Measurements from ENCODE around the gene ZNF780B. TPM values are rescaled to one million over a fixed set of nuclear protein-coding genes. Genes with fewer than 3 reads are reported as not detected.

The ZNF780B gene
- polyA plus RNA-seq, 6 donors from 2014 or later: 2.5 to 18.4 (median 13.8) TPM

DNA sequence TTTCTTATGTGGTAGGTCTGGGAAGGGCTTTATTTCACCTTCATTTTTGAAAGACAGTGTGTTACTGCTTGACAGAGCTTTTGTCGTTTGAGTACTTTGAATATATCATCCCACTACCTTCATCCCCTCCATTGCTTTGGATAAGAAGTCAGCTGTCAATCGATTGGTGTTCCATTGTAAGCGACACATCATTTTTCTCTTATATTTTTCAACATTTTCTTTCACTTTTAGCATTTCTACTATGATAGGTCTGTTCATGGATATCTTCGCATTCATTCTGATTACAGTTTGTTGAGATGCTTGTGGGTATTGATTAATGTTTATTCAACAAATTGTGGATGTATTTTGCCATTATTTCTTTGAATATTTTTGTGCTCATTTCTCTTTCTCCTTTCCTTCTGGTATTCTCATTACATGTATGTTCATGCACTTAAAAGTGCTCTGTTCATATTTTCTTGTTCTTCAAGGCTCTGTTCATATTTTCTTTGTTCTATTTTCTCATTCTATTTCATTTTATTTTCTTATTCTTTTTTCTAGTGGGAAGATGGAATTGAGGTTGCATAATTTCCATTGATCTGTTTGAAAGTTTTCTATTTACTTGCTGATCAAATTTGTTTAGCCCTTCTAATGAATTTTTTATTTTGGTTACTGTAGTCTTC, 30.0 kb downstream of the ZNF780B start:
- H3K27me3 Mint-ChIP-seq: no peaks in the 10 kb centered on the region
- H3K36me3 Mint-ChIP-seq: peaks cover 14 to 48% of the 10 kb centered on the region in 2 donors
- ATAC-seq (ENCODE audit: low read depth in 2 of 2): no peak
- H3K9me3 Mint-ChIP-seq: peaks cover 22 to 87% (median 66%) of the 10 kb centered on the region in 7 donors
- H3K27ac Mint-ChIP-seq: peak overlapping the region in 1 of 6 donors; percentile 67
- no peaks in the 10 kb centered on the region for H3K4me1 Mint-ChIP-seq
- H3K4me3 Mint-ChIP-seq: no peak overlapping the region
- no peak for DNase-seq

DNA sequence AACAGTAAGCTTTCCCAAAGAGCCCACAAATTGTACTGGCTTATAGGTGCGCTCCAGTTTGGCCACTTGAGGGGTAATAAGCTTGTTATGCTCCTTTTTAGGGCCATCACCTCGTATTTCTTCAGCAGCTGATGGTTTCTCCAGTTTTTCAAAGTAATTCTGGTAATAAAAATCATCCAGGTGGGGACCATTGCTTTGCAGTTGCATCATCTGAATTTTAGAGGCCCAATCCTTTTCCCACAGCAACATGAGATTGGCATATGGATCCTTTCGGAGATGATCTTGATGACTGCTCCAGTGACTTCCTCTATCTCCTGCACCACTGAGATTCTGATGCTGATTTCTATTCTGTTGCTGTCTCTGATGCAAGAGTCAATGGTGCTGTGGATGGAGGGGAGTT, 32.1 kb downstream of the ZNF780B start:
- Mint-ChIP-seq H3K9me3 (peaks cover 18 to 89% (median 56%) of the 10 kb centered on the region in 7 donors), H3K4me3 (no peak overlapping the region), H3K27me3 (no peaks in the 10 kb centered on the region), H3K36me3 (peaks cover 9 to 52% of the 10 kb centered on the region in 2 donors), H3K4me1 (no peaks in the 10 kb centered on the region), H3K27ac (no peak overlapping the region)
- DNase-seq (no peak), ATAC-seq (ENCODE audit: low read depth in 2 of 2) (no peak)

DNA sequence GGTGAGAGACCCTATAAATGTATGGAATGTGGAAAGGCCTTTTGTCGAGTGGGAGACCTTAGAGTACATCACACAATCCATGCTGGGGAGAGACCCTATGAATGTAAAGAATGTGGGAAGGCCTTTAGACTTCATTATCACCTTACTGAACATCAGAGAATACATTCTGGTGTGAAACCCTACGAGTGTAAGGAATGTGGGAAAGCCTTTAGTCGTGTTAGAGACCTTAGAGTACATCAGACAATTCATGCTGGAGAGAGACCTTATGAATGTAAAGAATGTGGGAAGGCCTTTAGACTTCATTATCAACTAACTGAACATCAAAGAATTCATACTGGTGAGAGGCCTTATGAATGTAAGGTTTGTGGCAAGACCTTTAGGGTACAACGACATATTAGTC, 42.0 kb downstream of the ZNF780B start:
- Mint-ChIP-seq H3K27ac (no peak overlapping the region), H3K9me3 (peaks cover 9 to 73% (median 54%) of the 10 kb centered on the region in 7 donors), H3K36me3 (peaks cover 54 to 55% of the 10 kb centered on the region in 2 donors), H3K4me3 (no peak overlapping the region), H3K4me1 (no peaks in the 10 kb centered on the region), H3K27me3 (no peaks in the 10 kb centered on the region)
- ATAC-seq (ENCODE audit: low read depth in 2 of 2): no peak
- no peak for DNase-seq

DNA sequence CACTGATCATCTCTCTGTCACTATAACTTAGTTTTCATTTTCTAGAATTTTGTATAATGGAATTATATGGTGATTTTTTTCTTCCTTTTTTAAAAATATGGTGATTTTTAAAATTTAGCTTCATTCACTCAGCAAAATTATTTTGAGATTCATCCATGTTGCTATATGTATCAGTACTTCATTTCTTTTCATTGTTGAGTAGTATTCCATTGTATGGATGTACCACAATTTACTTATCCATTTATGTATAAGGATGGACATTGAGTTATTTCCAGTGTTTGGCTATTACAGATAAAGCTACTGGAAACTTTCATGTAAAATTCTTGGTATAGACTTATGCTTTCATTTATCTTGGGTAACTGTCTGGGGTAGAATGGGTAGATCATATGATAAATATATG, 46.4 kb downstream of the ZNF780B start:
- H3K27ac Mint-ChIP-seq: no peak overlapping the region
- H3K27me3 Mint-ChIP-seq: no peaks in the 10 kb centered on the region
- no peak overlapping the region for H3K4me3 Mint-ChIP-seq
- H3K9me3 Mint-ChIP-seq: peaks cover 9 to 47% (median 32%) of the 10 kb centered on the region in 7 donors
- DNase-seq (no peak), ATAC-seq (ENCODE audit: low read depth in 2 of 2) (no peak)
- no peaks in the 10 kb centered on the region for H3K4me1 Mint-ChIP-seq
- H3K36me3 Mint-ChIP-seq: peaks cover 66 to 70% of the 10 kb centered on the region in 2 donors

DNA sequence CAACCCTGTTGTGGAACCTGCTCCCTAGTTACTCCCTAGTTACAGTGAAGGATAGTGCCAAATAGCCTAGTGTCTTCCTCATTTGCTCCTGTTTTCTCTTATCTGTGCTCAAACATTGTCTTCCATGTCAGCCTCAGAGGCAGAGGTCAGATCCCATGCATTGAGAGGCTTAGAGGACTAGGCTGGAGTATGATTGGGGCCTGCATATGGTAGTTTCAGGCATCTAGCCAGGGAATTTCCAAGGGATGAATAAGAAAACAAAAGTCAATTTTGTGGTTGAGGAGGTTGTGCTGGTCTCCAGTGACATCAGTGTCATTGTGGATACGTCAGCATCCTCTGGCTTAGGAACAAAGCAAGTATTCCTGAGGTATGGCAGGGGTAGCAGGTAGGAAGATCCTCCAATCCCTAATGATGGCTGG, 49.7 kb downstream of the ZNF780B start:
- Mint-ChIP-seq H3K4me1 (no peaks in the 10 kb centered on the region), H3K9me3 (peaks cover 4 to 14% (median 6%) of the 10 kb centered on the region in 7 donors), H3K36me3 (peaks cover 36 to 39% of the 10 kb centered on the region in 2 donors), H3K4me3 (no peak overlapping the region), H3K27ac (peak overlapping the region in 2 of 6 donors; percentile 0 to 27), H3K27me3 (no peaks in the 10 kb centered on the region)
- DNase-seq: no peak
- ATAC-seq (ENCODE audit: low read depth in 2 of 2): no peak

DNA sequence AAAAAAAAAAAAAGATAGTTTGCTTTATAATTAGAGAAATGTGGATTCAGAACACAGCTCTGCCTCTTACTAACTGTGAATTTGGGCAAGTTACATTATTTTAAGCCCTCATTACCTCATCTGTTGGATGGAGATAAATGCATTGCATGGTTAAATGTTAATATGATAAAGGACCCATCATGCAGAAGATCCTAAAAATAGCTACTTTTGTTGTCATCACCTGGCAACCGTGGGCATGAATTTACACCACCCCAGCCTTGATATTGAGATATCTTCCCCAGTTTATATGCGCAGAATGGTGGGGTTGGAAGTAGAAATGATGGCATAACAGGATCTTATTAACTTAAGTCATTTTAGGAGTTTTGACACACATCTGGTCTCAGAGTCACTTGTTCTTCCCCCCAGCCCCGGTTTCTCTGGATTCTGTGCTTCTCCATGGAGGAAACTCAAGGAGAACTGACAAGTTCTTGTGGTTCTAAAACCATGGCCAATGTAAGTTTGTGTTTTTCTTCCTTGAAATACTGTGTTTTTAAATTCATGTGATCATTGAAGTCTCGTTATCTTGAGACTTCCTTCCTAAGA, 50.2 kb downstream of the ZNF780B start:
- Mint-ChIP-seq H3K27me3 (no peaks in the 10 kb centered on the region), H3K36me3 (peaks cover 35 to 37% of the 10 kb centered on the region in 2 donors), H3K4me3 (no peak overlapping the region), H3K9me3 (peaks cover 4 to 12% (median 6%) of the 10 kb centered on the region in 7 donors), H3K27ac (peak overlapping the region in 1 of 6 donors; percentile 0), H3K4me1 (no peaks in the 10 kb centered on the region)
- ATAC-seq (ENCODE audit: low read depth in 2 of 2) (no peak), DNase-seq (no peak)

DNA sequence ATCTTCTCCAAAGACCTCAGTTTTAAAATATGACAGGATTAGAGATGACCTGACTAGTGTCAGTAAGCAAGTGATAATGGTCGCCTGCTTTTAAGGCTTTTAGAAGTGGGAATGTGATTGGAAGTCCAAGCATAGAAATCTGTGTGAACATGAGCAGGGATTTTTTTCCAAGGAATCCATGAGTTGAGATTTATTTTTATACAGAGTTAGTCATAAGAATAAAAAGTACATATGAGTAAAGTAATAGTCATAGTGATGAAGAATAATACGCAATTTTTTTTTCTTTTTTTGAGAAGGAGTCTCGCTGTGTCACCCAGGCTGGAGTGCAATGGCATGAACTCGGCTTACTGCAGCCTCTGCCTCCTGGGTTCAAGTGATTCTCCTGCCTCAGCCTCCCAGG, 57.5 kb downstream of the ZNF780B start:
- ATAC-seq (ENCODE audit: low read depth in 2 of 2) (no peak), DNase-seq (no peak)
- no peaks in the 10 kb centered on the region for H3K36me3 Mint-ChIP-seq
- peak overlapping the region; percentile 87 to 100 (median 94) for H3K4me3 Mint-ChIP-seq
- peaks cover 19 to 46% (median 25%) of the 10 kb centered on the region in 3 donors for H3K4me1 Mint-ChIP-seq
- H3K27ac Mint-ChIP-seq: peak overlapping the region in 3 of 6 donors; percentile 30 to 96 (median 53)
- peaks cover 0 to 5% (median 0%) of the 10 kb centered on the region in 7 donors for H3K9me3 Mint-ChIP-seq
- no peaks in the 10 kb centered on the region for H3K27me3 Mint-ChIP-seq

DNA sequence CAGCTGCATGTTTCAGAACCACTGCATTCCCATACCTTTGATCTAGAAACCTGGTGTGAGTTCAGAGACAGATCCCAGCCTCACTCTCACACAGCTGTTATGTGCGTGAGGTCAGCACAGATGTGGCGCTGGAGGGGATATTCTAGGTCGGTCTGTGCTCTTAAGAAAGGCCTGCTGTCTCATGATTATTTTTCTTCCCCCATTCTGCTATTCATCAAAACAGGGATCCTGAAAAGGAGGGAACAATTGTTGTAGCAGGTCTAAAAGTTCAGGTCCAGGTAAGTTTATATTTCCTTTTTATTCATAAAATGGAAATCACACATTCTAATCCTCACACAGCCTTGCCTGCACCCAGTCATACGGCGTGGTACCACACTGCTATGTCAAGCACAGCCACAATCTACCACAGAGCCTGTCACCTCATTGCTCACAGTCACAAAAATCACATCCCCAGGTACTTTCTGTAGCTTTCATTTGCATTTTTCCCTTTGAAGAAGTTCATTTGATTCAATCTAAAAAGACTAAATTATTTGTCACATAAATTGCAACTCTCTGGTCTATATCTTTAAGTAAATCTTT, 58.3 kb downstream of the ZNF780B start:
- Mint-ChIP-seq H3K27ac (peak overlapping the region; percentile 88 to 98 (median 95)), H3K4me1 (peaks cover 19 to 49% (median 29%) of the 10 kb centered on the region in 3 donors), H3K27me3 (no peaks in the 10 kb centered on the region), H3K36me3 (peaks cover 5 to 6% of the 10 kb centered on the region in 2 donors), H3K4me3 (peak overlapping the region; percentile 87 to 100 (median 94)), H3K9me3 (peaks cover 0 to 9% (median 4%) of the 10 kb centered on the region in 7 donors)
- ATAC-seq (ENCODE audit: low read depth in 2 of 2) (no peak), DNase-seq (no peak)

DNA sequence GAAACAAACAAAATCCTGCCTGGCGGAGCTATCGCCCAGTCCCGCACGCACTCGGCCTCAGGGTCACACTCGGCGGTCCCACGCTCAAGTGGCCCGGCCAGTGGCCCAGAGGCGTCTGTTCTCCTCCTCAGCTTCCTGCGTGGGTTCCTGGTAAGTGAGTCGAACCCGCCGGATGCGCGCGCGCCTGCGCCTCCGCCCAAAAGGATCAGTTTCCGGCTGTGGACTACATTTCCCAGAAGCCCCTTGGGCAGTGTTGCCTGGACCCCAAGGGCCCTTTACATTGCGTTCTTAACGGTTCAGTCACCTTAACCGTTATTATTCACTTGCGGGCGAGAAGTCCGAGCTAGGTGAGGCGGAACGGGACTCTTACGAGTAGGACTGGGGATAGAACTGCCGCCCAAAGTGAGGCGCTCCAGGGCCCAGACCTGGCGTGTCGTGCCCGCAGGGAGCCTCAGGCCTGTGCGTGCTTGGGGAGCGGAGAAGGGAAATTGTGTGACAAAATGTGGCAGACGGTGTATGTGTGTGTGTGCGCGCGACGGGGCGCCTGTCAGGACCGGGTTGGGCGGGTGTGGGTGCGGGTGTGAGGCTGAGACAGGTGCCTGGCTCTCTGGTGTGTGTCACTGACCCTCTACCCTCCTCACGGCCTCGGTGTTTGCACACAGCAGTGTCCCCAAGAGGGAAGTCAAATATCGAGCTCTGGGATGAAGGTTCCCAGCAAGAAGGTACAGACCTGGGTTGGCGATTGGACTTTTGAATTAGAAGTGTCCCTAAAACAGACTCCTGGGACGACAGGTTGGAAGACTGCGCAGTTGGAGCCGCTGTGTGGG, 59.0 kb downstream of the ZNF780B start, which contains the start of gene ZNF546:
Gene ZNF546 (plus strand): TSS at position 250 of the 827 bp plus-strand sequence. CDS start 1,267 bp downstream, outside the sequence.
- ATAC-seq (ENCODE audit: low read depth in 2 of 2) (peak; percentile 93), DNase-seq (peak; percentile 87)
- Mint-ChIP-seq H3K4me1 (peaks cover 24 to 53% (median 29%) of the 10 kb centered on the region in 3 donors), H3K9me3 (peaks cover 0 to 9% (median 4%) of the 10 kb centered on the region in 7 donors), H3K27me3 (no peaks in the 10 kb centered on the region), H3K27ac (peak within 1 kb of the TSS; percentile 88 to 98 (median 95)), H3K36me3 (peaks cover 5 to 6% of the 10 kb centered on the region in 2 donors), H3K4me3 (peak within 1 kb of the TSS; percentile 87 to 100 (median 94))

DNA sequence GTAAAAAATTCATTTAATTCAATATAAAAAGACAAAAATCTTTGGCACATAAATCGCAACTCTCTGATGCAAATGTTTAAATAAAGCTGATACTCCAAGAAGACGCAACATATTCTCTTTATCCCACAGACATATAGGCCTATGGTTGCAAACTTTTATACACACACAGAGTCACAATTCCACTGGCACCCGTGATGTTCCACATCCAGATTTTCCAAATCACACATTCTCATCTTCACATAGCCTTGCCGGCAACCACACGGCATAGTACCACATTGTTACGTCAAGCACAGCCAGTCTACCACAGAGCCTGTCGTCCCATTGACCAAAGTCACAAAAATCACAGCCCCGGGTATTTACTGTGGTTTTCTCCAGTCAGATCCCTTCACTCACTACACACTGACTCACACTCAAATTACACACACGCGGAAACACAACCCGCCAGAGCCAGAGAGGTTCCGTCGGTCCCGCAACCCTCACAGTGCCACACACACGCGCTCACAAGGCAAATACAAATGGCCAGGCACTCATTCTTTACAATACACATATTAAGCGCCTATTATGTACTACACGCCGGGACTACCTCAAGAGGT, 59.7 kb downstream of the ZNF780B start:
- Mint-ChIP-seq H3K9me3 (peaks cover 0 to 9% (median 4%) of the 10 kb centered on the region in 7 donors), H3K4me1 (peaks cover 27 to 53% (median 32%) of the 10 kb centered on the region in 3 donors), H3K4me3 (peak overlapping the region; percentile 87 to 100 (median 94)), H3K36me3 (peaks cover 5 to 6% of the 10 kb centered on the region in 2 donors), H3K27me3 (no peaks in the 10 kb centered on the region), H3K27ac (peak overlapping the region; percentile 88 to 98 (median 94))
- no peak for DNase-seq
- peak; percentile 49 to 53 for ATAC-seq (ENCODE audit: low read depth in 2 of 2)

DNA sequence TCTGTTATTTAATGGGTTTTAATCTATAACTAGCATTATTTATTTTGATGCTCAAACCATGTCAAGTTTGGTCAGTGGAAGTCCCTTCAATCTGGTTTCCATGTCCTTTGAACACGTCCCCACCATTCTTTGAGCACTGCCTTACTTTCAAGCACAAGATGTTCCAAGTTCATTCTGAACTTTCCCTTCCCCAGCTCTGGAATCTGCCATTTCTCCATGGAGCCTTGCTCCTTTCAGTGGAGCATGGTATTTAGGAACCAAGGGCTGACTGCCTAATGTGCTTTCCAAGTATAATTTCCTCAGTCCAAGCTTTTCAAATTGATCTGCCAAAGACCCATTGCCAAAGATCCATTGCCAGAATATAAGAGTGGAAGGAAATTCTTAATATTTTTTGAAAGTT, 60.2 kb downstream of the ZNF780B start:
- peaks cover 0 to 9% (median 4%) of the 10 kb centered on the region in 7 donors for H3K9me3 Mint-ChIP-seq
- H3K36me3 Mint-ChIP-seq: peaks cover 5 to 6% of the 10 kb centered on the region in 2 donors
- DNase-seq: no peak
- no peaks in the 10 kb centered on the region for H3K27me3 Mint-ChIP-seq
- ATAC-seq (ENCODE audit: low read depth in 2 of 2): no peak
- peak overlapping the region in 6 of 8 donors; percentile 66 to 100 (median 92) for H3K4me3 Mint-ChIP-seq
- peaks cover 32 to 58% (median 32%) of the 10 kb centered on the region in 3 donors for H3K4me1 Mint-ChIP-seq
- H3K27ac Mint-ChIP-seq: peak overlapping the region in 2 of 6 donors; percentile 75 to 96

DNA sequence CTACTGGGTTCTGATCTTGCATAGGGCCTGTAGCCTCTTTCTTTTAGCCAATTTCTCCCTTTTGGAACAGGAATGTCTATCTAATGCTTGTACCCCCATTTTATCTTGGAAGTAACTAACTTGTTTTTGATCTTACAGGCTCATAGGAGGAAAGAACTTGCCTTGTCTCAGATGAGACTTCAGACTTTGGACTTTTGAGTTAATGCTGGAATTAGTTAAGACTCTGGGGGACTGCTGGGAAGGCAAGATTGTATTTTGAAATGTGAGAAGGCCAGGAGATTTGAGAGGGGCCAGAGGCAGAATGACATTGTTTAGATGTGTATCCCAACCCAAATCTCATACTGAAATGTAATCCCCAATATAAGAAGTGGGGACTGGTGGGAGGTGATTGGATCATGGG, 61.7 kb downstream of the ZNF780B start:
- H3K9me3 Mint-ChIP-seq: peaks cover 0 to 9% (median 4%) of the 10 kb centered on the region in 7 donors
- peaks cover 5 to 6% of the 10 kb centered on the region in 2 donors for H3K36me3 Mint-ChIP-seq
- H3K4me1 Mint-ChIP-seq: peaks cover 42 to 62% (median 44%) of the 10 kb centered on the region in 3 donors
- DNase-seq: no peak
- peak overlapping the region in 1 of 8 donors; percentile 49 for H3K4me3 Mint-ChIP-seq
- H3K27me3 Mint-ChIP-seq: no peaks in the 10 kb centered on the region
- H3K27ac Mint-ChIP-seq: peak overlapping the region in 1 of 6 donors; percentile 42
- ATAC-seq (ENCODE audit: low read depth in 2 of 2): no peak

Data from naive B cell (primary cell).